AG09309 (cell line): ENCODE results near the gene UTRN.

ENCODE experiments used
- DNase-seq: peaks from one replicate; pipeline ENCODE4 v3.0.0-alpha.2; 2010; ENCODE audit warnings: low read depth
- H3K4me3 ChIP-seq: 2 replicates; pipeline ENCODE4 v1.5.1; 2011; ENCODE audit warnings: mild to moderate bottlenecking, low read depth, low read length, moderate library complexity; ENCODE audit not compliant: control insufficient read depth
- CTCF ChIP-seq: IDR thresholded peaks from 2 replicates; pipeline ENCODE4 v1.5.1; 2011; ENCODE audit warnings: mild to moderate bottlenecking, low read depth, low read length, inconsistent platforms; ENCODE audit not compliant: insufficient read depth, control insufficient read depth; ENCODE audit errors: missing control alignments

Gene UTRN

GRCh38 chr6:144297511-144298100 is 12.5 kb downstream of the UTRN start:
- H3K4me3 ChIP-seq, result no peak overlapping the region
- DNase-seq, result no peak
- TF ChIP-seq CTCF, result no peak

- no peak overlapping the region for H3K4me3 ChIP-seq
- DNase-seq, result no peak
- TF ChIP-seq CTCF, result no peak
Measured at GRCh38 chr6:144298194-144298593, 13.1 kb downstream of the UTRN start.

- DNase-seq, result no peak
- no peak overlapping the region for H3K4me3 ChIP-seq
- no peak for TF ChIP-seq CTCF
Measured at GRCh38 chr6:144298916-144299315, 13.8 kb downstream of the UTRN start.

- DNase-seq, result no peak
- H3K4me3 ChIP-seq, result no peak overlapping the region
- no peak for TF ChIP-seq CTCF
Measured at GRCh38 chr6:144302701-144303372, 17.7 kb downstream of the UTRN start.

GRCh38 chr6:144304223-144304848 is 19.2 kb downstream of the UTRN start:
- TF ChIP-seq CTCF, result no peak
- no peak for DNase-seq
- H3K4me3 ChIP-seq, result no peak overlapping the region

- H3K4me3 ChIP-seq, result no peak overlapping the region
- TF ChIP-seq CTCF, result no peak
- no peak for DNase-seq
Measured at GRCh38 chr6:144305567-144305966, 20.4 kb downstream of the UTRN start.
